IPS-15b (cell line): Measurements from ENCODE around the gene ENO4.

Source experiments
- H3K27me3 ChIP-seq: one replicate; pipeline ENCODE4 v1.6.1; 2013; ENCODE audit warnings: low read length; ENCODE audit not compliant: control insufficient read depth, insufficient read depth
- H3K36me3 ChIP-seq: one replicate; pipeline ENCODE4 v1.6.1; 2013; ENCODE audit warnings: low read length; ENCODE audit not compliant: control insufficient read depth, insufficient read depth
- H3K4me1 ChIP-seq: one replicate; pipeline ENCODE4 v1.6.1; 2013; ENCODE audit warnings: mild to moderate bottlenecking, low read length; ENCODE audit not compliant: control insufficient read depth, insufficient read depth
- H3K4me3 ChIP-seq: one replicate; pipeline ENCODE4 v1.5.1; 2013; ENCODE audit warnings: low read depth, low read length
- H3K9ac ChIP-seq: one replicate; pipeline ENCODE4 v1.6.1; 2013; ENCODE audit warnings: low read depth, mild to moderate bottlenecking, low read length
- H3K9me3 ChIP-seq: one replicate; pipeline ENCODE4 v1.6.1; 2013; ENCODE audit warnings: mild to moderate bottlenecking, low read length; ENCODE audit not compliant: control insufficient read depth, insufficient read depth

The ENO4 gene

DNA sequence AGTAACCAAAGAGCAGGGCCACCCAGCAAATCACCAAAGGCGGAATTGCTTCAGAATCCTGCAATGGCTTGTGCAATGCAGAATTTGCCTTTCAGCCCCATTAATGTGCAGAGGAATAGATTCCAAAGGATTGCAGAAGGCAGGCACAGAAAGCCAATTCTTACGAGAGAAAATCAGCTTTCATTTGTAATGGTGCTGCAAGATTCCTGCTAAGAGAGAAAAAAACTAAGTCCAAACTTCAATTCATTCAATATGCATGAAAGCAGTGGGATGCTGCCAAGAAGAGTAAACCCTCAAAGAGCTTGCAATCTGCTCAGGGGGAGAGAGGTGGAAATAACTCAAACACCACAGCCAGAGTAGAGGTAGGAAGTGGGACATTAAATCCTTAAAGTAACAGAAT is 70.4 kb downstream of the ENO4 start:
- H3K27me3 ChIP-seq, result no peaks in the 10 kb centered on the region
- no peak overlapping the region for H3K4me3 ChIP-seq

DNA sequence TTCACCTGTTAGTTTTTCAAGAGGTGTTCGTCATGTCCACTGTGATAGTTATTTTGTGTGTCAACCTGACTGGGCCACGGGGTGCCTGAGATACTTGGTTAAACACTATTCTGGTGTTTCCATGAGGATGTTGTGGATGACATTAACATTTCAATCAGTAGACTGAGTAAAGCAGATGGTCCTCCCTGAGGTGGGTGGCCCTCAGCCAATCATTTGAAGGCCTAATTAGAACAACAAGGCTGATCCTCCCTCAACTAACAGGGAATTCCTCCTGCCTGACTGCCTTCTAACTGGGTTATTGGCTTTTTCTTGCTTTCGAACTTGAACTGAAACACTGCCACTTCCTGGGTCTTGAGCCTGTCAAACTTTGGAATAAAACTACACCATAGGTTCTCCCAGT is 75.8 kb downstream of the ENO4 start:
- H3K4me1 ChIP-seq, result no peaks in the 10 kb centered on the region
- H3K36me3 ChIP-seq, result no peaks in the 10 kb centered on the region
- no peak overlapping the region for H3K4me3 ChIP-seq
- H3K9ac ChIP-seq, result no peak overlapping the region
- no peaks in the 10 kb centered on the region for H3K9me3 ChIP-seq
- H3K27me3 ChIP-seq, result no peaks in the 10 kb centered on the region

More for the DNA sequence above, 70.4 kb downstream of the ENO4 start:
- H3K4me1 ChIP-seq, result no peaks in the 10 kb centered on the region
- no peaks in the 10 kb centered on the region for H3K9me3 ChIP-seq
- no peaks in the 10 kb centered on the region for H3K36me3 ChIP-seq
- no peak overlapping the region for H3K9ac ChIP-seq

DNA sequence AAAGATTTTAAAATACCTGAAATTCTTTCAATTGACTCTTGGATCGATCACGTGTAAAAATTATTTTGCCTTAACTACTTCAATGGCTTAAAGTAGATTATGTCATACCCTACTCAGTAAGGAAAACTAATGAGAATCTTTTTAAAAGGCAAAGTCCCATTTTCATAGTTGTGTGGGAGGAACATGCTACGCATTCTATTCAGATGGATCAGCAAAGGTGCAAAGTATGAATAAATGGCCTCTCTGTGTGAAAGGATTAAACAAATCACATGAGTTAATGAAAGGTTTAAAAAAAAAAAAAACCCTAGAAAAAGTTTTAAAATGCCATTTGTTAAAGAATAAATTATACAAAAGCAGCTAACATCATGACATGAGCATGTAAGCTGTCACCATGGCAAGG is 77.1 kb downstream of the ENO4 start:
- Histone ChIP-seq H3K9me3 (no peaks in the 10 kb centered on the region), H3K4me1 (no peaks in the 10 kb centered on the region), H3K9ac (no peak overlapping the region), H3K27me3 (no peaks in the 10 kb centered on the region), H3K36me3 (no peaks in the 10 kb centered on the region), H3K4me3 (no peak overlapping the region)

DNA sequence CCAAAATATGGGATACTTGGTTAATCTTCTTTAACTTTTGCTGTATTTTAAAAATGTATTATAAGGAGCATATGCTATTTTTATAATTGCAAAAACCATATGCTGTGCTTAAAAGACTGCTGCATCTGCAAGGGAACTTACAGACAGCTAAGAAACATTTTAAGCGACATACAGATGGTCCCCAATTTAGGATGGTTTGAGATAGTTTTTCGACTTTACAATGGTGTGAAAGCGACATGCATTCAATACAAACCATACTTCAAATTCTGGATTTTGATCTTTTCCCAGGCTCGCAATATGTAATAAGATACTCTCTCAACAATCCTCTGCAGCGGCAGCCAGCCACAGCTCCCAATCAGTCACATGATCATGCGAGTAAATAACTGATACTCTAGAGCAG is 82.5 kb downstream of the ENO4 start:
- H3K27me3 ChIP-seq, result no peaks in the 10 kb centered on the region

More for the DNA sequence above, 82.5 kb downstream of the ENO4 start:
- Histone ChIP-seq H3K9ac (no peak overlapping the region), H3K36me3 (no peaks in the 10 kb centered on the region), H3K9me3 (no peaks in the 10 kb centered on the region), H3K4me1 (no peaks in the 10 kb centered on the region), H3K4me3 (no peak overlapping the region)
